Stimulated activated CD8-positive, alpha-beta memory T cell treated with anti-CD3 and anti-CD28 coated beads, Interleukin-2, amount 100 ng/mL, for 1 hour (primary cell): ENCODE data around the gene TRA2A.
A peak's percentile ranks its signal among the peaks of the same experiment; 100 is the strongest.
"Not testable (repeated sequence)": the region's sequence is repeated elsewhere in the genome, so short reads cannot be mapped to it uniquely, and the experiment has no call there.

Source experiments
- DNase-seq, 2 donors: peaks; one replicate each; pipeline ENCODE4 v3.0.0-alpha.2; 2020; ENCODE audit warnings: low read depth in 2 of 2

The TRA2A gene

GRCh38 chr7:23494009-23494408 is 37.8 kb downstream of the TRA2A start:
- DNase-seq: no peak

- DNase-seq: no peak
Observed at GRCh38 chr7:23491502-23491901, 40.3 kb downstream of the TRA2A start.

GRCh38 chr7:23490357-23491135 is 41.2 kb downstream of the TRA2A start:
- DNase-seq: peak in 1 of 2 donors; percentile 21

GRCh38 chr7:23488714-23489113 is 43.1 kb downstream of the TRA2A start:
- DNase-seq: not testable (repeated sequence)

GRCh38 chr7:23487670-23488069 is 44.1 kb downstream of the TRA2A start:
- DNase-seq: no peak

- no peak for DNase-seq
Observed at GRCh38 chr7:23486002-23486773, 45.6 kb downstream of the TRA2A start.

GRCh38 chr7:23482686-23483085 is 49.1 kb downstream of the TRA2A start:
- no peak for DNase-seq

- DNase-seq: no peak
Observed at GRCh38 chr7:23477962-23478866, 53.6 kb downstream of the TRA2A start.

GRCh38 chr7:23477157-23477499 is 54.7 kb downstream of the TRA2A start:
- no peak for DNase-seq

- DNase-seq: no peak
Observed at GRCh38 chr7:23476286-23477156, 55.3 kb downstream of the TRA2A start.

GRCh38 chr7:23475576-23475839 is 56.3 kb downstream of the TRA2A start:
- no peak for DNase-seq

- DNase-seq: no peak
Observed at GRCh38 chr7:23474829-23475575, 56.8 kb downstream of the TRA2A start.

GRCh38 chr7:23474094-23474828 is 57.5 kb downstream of the TRA2A start:
- DNase-seq: no peak

GRCh38 chr7:23473844-23474093 is 58.0 kb downstream of the TRA2A start:
- DNase-seq: no peak

- DNase-seq: no peak
Observed at GRCh38 chr7:23472956-23473843, 58.6 kb downstream of the TRA2A start.

- no peak for DNase-seq
Observed at GRCh38 chr7:23472556-23472955, 59.2 kb downstream of the TRA2A start.

GRCh38 chr7:23472046-23472445 is 59.7 kb downstream of the TRA2A start:
- DNase-seq: no peak

- DNase-seq: no peak
Observed at GRCh38 chr7:23471106-23471859, 60.5 kb downstream of the TRA2A start.
